ENCODE measurements around the gene ABCA2.

Gene ABCA2

DNA sequence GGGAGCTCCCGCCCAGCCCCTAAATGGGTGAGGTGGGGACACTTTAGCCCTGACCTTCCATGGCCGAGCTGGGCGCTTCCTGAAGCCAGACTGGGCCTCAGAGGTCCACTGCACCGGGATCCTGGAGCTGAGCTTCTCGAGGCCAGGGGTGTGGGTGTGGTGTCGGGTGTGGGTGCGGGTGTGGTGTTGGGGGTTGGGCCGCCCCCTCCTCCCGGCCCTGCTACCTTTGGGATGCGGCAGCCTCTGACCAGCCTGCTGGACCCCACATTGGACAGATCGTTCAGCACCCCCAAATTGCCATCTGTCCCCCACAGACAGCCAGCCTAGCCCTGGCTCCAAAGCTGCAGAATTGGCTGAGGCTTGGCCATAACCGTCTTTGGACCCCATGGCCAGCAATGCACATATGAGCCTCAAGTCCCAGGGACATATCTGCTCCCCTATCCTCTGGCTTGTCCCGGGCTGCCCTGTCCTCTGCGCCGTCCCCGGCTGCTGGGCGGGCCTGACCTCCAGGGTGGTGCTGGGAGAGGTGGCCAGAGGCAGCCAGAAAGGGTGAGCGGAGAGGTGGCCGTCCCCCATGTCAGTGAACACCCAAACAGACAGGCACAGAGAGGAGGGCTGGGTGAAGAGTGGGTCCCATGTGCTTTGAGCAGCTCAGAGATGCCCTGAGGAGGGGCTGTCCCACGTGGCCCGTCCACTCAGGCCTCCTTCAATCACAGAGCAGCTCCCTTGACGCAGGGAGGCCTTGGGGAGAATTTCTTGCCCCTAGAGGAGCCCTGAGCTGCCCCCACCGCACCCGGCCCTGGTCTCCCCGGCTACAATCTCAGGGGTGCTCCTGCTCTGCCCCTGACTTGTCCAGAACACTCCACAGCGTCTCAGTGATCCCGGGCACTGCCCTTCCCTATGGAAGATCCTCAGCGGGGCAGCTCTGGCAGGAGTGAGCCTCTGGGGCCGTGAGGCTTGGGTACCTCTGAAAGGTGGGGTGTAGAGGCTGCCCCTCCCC is 54.1 kb downstream of the ABCA2 start:
- TF ChIP-seq POLR2AphosphoS5 (IDR thresholded peaks at IDR 0.05; ENCODE audit: low read depth, low read length) (no peak), FOXP2 (optimal IDR thresholded peaks at IDR 0.05; ENCODE audit: borderline replicate concordance, extremely low read depth, extremely low read length, insufficient read depth) (no peak), SIN3A (IDR thresholded peaks at IDR 0.05; ENCODE audit: borderline replicate concordance, insufficient read depth, low read length) (no peak), TAF1 (IDR thresholded peaks at IDR 0.05; ENCODE audit: borderline replicate concordance, insufficient read depth, low read length) (no peak)
- TF ChIP-seq, protein P1, sequence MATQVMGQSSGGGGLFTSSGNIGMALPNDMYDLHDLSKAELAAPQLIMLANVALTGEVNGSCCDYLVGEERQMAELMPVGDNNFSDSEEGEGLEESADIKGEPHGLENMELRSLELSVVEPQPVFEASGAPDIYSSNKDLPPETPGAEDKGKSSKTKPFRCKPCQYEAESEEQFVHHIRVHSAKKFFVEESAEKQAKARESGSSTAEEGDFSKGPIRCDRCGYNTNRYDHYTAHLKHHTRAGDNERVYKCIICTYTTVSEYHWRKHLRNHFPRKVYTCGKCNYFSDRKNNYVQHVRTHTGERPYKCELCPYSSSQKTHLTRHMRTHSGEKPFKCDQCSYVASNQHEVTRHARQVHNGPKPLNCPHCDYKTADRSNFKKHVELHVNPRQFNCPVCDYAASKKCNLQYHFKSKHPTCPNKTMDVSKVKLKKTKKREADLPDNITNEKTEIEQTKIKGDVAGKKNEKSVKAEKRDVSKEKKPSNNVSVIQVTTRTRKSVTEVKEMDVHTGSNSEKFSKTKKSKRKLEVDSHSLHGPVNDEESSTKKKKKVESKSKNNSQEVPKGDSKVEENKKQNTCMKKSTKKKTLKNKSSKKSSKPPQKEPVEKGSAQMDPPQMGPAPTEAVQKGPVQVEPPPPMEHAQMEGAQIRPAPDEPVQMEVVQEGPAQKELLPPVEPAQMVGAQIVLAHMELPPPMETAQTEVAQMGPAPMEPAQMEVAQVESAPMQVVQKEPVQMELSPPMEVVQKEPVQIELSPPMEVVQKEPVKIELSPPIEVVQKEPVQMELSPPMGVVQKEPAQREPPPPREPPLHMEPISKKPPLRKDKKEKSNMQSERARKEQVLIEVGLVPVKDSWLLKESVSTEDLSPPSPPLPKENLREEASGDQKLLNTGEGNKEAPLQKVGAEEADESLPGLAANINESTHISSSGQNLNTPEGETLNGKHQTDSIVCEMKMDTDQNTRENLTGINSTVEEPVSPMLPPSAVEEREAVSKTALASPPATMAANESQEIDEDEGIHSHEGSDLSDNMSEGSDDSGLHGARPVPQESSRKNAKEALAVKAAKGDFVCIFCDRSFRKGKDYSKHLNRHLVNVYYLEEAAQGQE (IDR thresholded peaks at IDR 0.05; ENCODE audit: insufficient read depth in 1 of 2, low read depth in 2 of 2, low read length in 2 of 2) = no peak

DNA sequence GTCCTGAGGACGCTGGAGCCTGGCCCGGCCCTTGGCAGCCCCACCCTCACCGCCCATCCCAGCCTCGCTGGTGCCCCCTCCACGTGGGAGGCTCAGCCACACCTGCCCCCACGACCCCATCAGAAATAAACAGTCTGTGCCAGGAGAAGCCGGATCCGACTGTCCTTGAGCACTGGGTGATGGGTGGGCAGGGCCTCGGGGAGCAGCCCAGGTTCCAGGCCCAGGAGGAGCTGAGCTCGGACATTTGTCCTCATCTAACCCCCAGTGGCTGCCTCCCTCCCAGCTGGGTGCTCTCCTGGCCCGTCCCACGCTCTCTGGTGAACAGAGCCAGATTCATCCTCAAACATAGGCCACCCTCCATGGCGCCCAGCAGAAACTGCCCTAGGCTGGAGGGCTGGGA is 55.3 kb downstream of the ABCA2 start:
- TF ChIP-seq SIN3A (IDR thresholded peaks at IDR 0.05; ENCODE audit: borderline replicate concordance, insufficient read depth, low read length) = no peak
- TF ChIP-seq, protein P1 (IDR thresholded peaks at IDR 0.05; ENCODE audit: insufficient read depth in 1 of 2, low read depth in 2 of 2, low read length in 2 of 2) = no peak

GRCh38 chr9:136972335-136972734 is 55.7 kb downstream of the ABCA2 start:
- TF ChIP-seq TAF1 (IDR thresholded peaks at IDR 0.05; ENCODE audit: borderline replicate concordance, insufficient read depth, low read length) (no peak), SIN3A (IDR thresholded peaks at IDR 0.05; ENCODE audit: borderline replicate concordance, insufficient read depth, low read length) (no peak), POLR2AphosphoS5 (IDR thresholded peaks at IDR 0.05; ENCODE audit: low read depth, low read length) (no peak), FOXP2 (optimal IDR thresholded peaks at IDR 0.05; ENCODE audit: borderline replicate concordance, extremely low read depth, extremely low read length, insufficient read depth) (no peak)
- TF ChIP-seq, protein P1 (IDR thresholded peaks at IDR 0.05; ENCODE audit: insufficient read depth in 1 of 2, low read depth in 2 of 2, low read length in 2 of 2) = no peak

GRCh38 chr9:136971746-136972145 is 56.3 kb downstream of the ABCA2 start:
- TF ChIP-seq POLR2AphosphoS5 (IDR thresholded peaks at IDR 0.05; ENCODE audit: low read depth, low read length) (no peak), TAF1 (IDR thresholded peaks at IDR 0.05; ENCODE audit: borderline replicate concordance, insufficient read depth, low read length) (no peak), SIN3A (IDR thresholded peaks at IDR 0.05; ENCODE audit: borderline replicate concordance, insufficient read depth, low read length) (no peak), FOXP2 (optimal IDR thresholded peaks at IDR 0.05; ENCODE audit: borderline replicate concordance, extremely low read depth, extremely low read length, insufficient read depth) (no peak)
- TF ChIP-seq, protein P1 (IDR thresholded peaks at IDR 0.05; ENCODE audit: insufficient read depth in 1 of 2, low read depth in 2 of 2, low read length in 2 of 2) = no peak

Data from PFSK-1 (cell line).